ENCODE measurements around the gene DCAF7.

- TF ChIP-seq ATF3 (IDR thresholded peaks at IDR 0.05) (no peak), SRF (IDR thresholded peaks at IDR 0.05; ENCODE audit: low read depth) (no peak), EZH2phosphoT487 (IDR thresholded peaks at IDR 0.05; ENCODE audit: borderline replicate concordance) (no peak), REST (IDR thresholded peaks at IDR 0.05; ENCODE audit: low read depth) (no peak), CTCF (IDR thresholded peaks at IDR 0.05 in 2 of 3, conservative IDR thresholded peaks at IDR 0.05 in 1 of 3; ENCODE audit: borderline replicate concordance in 1 of 3, insufficient read depth in 1 of 3, low read depth in 2 of 3, low read length in 2 of 3) (no peak), JUND (IDR thresholded peaks at IDR 0.05) (no peak), SIN3A (IDR thresholded peaks at IDR 0.05; ENCODE audit: low read depth) (no peak), ZNF274 (IDR thresholded peaks at IDR 0.05; ENCODE audit: low read depth, low read length) (no peak)
These were observed 19.0 kb upstream of the DCAF7 start for GRCh38 chr17:63531022-63531965.
